Suppressor macrophage treated with lipopolysaccharide for 1 hour (primary cell): ENCODE data around the gene SMYD3.
"Not testable (repeated sequence)": the region's sequence is repeated elsewhere in the genome, so short reads cannot be mapped to it uniquely, and the experiment has no call there.

Experiments used
- DNase-seq, 3 donors: peaks; one replicate each; pipeline ENCODE4 v3.0.0-alpha.2; 2020 to 2022

Gene SMYD3

DNA sequence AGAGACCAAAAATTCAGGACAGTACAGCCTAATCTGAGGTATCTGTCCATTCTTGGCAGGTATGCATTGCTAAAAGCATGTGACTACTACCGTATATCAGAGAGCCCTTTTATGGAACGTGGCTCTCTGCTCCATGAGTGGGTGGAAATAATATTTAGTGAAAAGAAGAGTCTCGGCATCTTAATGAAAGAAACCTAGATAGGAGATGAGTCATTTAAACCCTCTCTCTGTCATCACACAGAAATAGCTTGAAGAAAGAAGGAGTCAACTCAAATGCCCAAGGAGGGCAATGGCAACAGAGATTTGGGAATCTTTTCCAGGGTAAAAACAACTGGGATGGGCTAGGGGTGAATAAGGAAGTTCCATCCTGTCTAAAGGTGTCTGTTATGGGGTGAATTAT, 528.2 kb downstream of the SMYD3 start:
- no peak for DNase-seq

DNA sequence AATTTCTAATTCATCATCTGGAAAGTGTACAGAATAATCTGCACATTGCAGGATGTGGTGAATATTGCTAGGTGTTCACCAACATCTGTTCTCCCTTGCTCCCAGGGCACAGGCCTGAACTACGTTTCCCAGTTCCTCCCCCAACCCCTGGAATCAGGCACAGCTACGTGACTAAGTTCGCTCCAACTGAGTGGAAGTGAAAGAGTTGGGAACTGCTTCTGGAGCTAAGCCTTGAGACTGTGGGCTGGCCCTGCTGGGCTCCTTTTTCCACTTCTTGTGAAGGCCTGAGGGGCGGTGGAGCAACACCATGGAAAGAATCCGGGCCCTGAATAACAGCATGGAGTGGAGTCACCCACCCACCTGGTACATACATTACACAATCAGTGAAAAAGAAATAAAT, 534.6 kb downstream of the SMYD3 start:
- DNase-seq: no peak

DNA sequence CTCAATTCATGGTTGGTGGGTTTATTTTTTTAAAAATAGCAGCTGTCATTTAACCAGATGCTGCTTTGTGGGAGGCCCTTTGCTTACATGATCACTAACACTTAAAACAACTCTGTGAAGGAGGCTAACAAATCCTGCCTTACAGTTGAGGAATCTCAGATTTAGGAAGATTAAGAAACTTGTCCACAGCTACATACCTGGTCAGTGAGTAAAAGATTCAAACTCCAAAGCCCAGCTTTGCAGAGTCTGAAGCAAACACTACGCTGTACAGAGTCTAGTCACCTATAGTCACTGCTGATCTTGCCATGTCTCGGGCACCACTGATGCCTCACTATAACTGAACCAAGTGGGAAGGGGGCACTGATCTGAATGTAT, 535.4 kb downstream of the SMYD3 start:
- no peak for DNase-seq

DNA sequence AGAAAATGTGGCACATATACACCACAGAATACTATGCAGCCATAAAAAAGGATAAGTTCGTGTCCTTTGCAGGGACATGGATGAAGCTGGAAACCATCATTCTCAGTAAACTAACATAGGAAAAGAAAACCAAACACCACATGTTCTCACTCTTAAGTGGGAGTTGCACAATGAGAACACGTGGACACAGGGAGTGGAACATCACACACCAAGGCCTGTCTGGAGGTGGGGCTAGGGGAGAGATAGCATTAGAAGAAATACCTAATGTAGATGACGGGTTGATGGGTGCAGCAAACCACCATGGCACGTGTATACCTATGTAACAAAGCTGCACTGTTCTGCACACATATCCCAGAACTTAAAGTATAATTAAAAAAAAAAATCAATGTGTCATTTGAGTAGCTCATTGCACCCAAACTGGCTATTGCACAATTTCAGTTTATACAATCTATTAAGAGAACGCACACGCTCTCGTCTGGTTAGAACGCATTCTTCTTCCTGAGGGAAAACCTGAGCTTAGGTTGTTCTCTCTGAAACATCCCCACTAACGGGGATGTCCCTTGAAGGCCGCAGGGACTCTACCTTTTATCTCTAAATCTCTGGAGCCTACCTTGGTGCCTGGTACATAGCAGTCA, 535.9 kb downstream of the SMYD3 start:
- DNase-seq: not testable (repeated sequence)

DNA sequence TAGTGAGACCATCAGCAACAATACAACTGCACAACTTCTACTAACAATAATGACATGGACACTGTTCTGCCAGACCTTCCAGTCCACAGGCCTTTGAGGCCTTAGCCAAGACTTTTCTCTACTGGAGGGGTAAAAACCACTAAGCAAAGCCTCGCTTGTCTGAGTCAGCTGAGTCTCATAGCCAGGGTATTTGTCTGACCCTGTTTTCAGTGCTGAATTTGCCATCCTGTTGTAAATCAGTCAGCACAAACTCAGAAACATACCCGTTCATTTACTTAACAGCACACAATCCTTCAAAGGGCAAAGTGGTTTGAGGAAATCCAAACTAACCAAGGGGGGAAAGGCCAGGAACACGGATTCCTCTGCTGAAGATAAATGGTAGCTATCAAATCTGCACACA, 537.8 kb downstream of the SMYD3 start:
- DNase-seq: no peak

DNA sequence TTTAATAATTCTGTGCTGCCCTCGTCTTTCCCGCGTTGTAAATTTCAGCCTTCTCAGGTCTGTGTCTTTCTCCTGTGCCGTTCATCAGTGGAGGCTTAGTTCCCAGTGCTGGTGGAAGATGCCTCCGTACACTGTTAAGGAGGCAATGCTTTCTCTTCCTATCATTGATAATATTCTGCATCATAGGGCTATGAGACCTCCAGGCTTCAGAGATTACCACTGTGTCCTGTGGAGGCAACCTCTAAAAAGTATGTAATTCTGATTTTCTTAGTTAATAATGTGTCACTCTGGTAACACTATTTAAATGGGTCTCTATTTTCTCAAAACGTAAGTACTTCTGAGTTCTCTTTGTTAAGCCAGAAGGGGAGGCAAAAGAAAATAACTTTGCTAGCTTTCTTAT, 538.3 kb downstream of the SMYD3 start:
- no peak for DNase-seq

DNA sequence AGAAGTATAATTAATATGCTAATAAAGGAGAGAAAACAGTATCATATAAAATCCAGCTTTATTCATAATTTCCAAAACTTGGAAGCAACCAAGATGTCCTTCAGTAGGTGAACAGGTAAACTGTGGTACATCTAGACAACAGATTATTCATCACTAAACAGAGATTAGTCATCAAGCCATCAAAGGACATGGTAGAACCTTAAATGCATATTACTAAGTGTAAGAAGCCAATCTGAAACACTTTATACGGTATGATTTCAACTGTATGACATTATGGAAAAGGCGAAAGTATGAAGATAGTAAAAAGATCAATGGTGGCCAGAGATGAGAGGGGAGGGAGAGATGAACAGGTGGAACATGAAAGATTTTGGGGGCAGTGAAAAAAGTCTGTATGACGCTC, 541.7 kb downstream of the SMYD3 start:
- DNase-seq: no peak

DNA sequence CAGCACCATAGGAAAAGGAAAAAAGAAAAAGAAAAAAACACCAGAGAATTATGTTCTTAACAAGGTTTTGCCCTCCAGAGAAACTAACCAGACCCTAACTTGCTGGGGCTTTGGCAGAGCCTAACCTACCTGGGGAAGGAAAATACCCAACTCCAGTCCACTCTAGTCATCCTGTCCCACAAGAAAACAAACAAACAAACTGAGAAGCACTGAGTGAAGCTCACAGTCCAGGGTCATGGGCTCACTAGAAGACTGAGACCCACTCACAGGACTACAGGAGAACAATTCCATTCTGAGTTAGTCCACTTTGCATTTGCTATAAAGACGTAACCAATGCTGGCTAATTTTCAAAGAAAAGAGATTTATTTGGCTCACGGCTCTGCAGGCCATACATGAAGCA, 543.4 kb downstream of the SMYD3 start:
- no peak for DNase-seq

DNA sequence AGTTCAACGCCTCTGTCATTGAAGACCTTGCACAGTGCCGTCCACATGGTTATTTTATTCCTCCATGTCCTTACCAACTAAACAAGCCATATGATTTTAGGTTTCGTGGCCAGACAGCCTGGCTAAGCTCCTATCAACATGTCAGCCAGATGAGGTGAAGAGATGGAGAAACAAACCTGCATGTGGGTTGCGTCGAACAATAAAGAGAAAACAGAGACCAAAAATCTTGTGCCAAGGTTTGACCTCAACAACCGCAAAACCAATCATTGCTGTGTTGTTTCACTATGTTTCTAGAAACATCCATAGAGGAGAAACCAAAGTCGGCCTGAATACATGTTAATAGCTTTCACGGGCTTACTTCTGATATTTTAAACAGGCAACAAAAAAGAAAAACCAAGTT, 544.6 kb downstream of the SMYD3 start:
- no peak for DNase-seq

DNA sequence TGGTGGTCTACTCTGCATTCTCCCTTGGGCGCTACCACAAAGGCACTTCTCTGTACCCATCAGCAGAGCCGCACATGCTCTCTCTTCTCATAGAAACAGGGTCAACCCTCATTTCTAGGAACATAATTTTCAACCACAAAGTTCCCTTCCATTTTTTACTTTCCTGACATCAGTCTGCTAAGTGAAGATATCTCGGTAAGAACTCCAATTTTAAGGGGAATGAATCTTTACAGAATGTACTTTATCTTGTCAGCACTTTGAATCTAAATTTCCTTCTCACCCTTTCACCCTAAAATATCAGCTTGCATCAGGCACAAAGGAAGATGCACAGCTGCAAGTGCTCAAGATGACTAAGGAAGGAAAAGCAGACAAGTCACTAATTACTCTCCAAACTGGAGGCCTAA, 545.9 kb downstream of the SMYD3 start:
- no peak for DNase-seq

DNA sequence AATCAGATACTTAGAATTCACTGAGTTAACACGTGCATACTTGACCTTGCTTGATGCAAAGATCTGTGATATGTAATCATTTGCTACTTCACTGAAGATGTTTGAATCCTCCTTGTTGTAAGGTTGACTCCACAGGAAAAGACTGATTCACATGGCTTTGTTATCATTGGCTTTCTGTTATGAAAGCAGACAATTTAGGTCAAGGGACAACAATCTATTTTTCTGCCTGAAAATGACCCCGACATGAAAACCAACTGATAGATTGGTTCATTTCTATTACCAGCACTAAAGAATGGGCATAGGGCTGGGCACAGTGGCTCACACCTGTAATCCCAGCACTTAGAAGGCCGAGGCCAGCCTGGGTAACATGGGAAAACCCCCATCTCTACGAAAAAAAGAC, 546.9 kb downstream of the SMYD3 start:
- no peak for DNase-seq

DNA sequence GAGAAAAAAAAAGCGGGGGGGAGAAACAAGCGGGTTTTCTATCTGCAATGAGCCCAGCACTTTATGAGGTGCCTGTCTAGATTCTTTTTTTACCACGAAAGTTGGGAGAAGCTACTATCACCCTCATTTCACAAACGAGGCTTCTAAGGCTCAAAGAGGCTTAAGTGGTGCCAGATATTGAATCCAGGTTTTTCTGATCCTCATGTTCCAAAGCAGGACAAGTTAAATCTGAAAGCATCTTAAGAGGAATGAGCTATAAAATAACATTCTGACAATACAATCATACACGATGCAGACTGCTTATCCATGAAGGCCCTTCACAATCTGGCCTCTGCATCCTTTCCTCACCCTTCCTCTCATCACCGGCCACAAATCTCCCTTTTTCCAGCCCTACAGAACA, 549.1 kb downstream of the SMYD3 start:
- no peak for DNase-seq

DNA sequence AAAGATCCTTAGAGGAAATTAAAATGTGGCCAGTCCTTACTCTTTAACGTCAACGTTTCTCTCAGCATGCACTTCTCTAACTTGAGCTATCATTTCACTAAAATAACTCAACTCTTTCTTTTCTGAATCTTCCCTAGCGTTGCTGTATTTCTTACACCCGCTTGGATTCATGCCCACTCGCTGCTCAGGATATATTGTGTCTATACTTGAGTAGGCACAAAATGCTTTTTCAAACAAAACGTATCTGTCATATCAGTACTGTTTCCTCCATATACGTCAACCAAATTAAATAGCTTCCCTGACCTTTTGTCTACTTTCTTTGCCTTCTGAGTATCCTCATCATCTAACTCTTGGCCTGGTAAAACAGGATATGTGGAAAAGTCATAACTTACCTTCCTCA, 549.7 kb downstream of the SMYD3 start:
- no peak for DNase-seq

DNA sequence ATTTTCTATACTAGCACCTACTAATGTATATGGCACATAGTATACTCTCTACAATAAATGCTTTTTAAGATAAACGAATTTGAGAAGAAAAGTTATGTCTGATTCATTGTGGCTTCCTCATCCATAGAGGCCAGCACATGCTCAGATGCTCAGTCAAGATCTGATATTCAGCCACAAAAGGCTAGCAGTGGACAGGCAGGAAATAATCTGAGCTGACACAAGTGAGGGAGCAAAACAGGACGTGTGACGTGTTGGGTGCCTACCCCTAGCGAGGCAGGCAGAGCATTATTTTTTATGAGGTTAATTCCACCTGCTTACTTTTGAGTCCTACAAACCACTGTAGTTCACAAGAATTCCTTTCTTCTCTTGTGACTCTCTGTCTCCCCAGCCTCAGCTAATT, 550.9 kb downstream of the SMYD3 start:
- DNase-seq: peak in 1 of 3 donors; percentile 8

DNA sequence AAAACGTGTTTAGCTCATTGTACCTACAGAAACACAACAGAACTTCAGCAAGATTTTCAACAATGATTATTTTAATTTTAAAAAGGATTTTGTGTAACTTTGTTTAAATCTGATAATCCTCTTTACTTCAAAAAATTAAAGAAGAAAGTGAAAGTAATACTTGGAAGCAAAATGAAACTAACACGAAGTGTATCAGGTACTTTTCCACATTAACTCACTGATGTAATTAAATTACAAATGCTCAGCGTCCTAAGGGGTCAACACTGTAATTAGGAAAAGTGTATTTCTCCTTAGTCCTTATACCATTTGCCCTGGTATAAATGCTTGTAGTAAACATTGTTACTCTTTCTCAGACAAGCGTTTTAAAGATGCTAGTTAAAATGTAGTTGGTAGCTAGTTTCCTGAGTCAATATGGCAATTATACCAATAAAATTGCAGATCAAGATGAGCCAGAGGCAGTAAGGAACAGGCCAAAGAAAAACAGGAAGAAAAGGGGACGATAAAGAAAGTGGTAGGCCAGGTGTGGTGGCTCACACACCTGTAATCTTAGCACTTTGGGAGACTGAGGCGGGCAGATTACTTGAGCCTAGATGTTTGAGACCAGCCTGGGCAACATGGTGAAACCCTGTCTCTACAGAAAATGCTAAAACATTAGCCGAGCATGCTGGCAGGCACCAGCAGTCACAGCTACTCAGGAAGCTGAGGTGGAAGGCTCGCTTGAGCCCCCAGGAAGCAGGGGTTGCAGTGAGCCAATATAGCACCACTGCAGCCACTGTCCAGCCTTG, 553.0 kb downstream of the SMYD3 start:
- DNase-seq: peak in 2 of 3 donors; percentile 26 to 55

DNA sequence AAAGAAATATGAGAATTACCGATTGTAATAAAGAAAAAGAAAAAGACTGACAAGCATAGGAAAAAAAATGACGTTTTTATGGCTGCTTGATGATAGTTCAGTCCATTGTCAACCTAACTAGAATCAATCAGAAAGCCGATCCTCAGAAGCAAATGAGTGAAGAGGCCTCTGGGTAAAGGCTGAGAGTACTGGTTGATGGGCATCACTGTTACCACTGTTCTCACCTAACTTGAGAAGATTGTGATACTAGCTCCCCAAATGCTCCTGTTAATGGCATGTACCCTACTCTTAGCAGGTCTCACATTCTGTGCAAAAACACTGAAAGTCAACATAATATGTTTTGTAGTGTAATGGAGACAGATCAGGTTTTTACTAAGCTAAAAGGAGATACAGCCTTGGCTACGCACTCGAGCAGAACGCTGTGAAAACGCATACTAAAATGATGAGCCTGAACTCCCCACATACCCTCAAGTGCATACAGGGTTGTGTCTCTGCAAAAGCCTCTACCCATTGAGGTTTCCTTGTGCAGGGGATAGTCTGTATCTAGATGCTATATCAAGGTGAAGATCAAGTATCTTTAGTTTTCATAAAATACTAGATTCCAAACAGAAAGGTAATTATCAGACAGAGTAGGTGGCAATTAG, 554.6 kb downstream of the SMYD3 start:
- no peak for DNase-seq

DNA sequence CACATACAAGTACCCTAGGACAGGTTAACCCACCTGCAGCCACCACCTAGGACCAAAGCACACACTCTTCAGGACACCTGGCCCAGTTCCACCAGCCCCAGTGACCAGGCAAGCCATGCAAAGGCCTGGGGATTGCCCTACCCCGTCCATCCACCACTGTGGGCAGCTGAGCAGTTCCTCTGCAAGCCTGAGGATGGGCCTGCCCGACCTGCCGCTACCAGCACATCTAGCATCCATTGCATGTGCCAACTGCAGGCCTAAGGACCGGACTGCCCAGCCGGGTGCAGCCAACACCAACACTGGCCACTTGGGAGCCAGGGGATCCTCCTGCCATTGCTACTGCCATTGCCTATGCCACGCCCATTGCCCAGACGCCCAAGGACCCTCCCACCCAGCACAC, 558.3 kb downstream of the SMYD3 start:
- no peak for DNase-seq

DNA sequence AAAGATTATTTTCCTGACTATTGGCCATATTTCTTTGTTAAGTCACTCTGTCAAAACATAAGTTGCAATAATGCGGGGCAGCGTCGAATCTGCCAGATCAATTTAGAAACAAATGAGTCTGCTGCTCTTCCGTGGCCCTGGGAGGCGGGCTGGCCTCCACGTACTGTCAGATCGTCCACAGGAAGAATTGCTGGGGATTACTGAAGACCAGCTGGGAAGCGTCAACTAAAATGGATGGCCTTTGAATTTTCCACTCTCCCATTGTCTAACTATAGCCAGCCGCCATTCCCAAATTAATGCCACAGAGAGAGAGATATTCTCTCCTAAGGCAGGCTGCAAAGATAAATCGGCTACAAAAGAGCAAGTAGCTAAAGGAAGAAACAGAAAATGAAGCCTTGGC, 560.2 kb downstream of the SMYD3 start:
- no peak for DNase-seq

DNA sequence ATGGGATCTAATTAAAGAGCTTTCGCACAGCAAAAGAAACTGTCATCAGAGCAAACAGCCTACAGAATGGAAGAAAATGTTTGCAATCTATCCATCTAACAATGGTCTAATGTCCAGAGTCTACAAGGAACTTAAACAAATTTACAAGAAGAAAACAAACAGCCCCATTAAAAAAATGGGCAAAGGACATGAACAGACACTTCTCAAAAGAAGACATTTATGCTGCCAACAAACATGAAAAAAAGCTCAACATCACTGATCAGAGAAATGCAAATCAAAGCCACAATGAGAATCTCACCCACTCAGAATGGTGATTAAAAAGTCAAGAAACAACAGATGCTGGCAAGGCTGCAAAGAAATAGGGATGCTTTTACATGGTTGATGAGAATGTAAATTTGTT, 561.9 kb downstream of the SMYD3 start:
- DNase-seq: not testable (repeated sequence)

DNA sequence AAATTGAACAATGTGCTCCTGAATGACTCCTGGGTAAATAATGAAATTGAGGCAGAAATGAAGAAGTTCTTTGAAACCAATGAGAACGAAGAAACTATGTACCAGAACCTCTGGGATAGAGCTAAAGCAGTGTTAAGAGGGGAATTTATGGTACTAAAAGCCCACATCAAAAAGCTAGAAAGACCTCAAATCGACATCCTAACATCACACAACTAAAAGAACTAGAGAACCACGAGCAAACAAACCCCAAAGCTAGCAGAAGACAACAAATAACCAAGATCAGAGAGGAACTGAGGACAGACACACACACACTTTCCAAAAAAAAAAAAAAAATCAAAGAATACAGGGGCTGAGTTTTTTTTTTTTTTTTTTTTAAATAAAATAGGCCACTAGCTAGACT, 564.2 kb downstream of the SMYD3 start:
- no peak for DNase-seq

DNA sequence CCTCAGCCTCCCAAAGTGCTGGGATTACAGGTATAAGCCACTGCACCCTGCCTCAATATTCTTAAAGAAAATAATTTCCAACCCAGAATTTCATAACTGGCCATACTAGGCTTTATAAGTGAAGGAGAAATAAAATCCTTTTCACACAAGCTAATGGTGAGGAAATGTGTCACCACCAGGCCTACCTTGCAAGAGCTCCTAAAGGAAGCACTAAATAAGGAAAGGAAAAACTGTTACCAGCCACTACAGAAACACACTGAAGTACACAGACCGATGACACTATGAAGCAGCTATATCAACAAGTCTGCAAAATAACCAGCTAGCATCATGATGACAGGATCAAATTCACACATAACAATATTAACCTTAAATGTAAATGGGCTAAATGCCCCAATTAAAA, 565.3 kb downstream of the SMYD3 start:
- not testable (repeated sequence) for DNase-seq

DNA sequence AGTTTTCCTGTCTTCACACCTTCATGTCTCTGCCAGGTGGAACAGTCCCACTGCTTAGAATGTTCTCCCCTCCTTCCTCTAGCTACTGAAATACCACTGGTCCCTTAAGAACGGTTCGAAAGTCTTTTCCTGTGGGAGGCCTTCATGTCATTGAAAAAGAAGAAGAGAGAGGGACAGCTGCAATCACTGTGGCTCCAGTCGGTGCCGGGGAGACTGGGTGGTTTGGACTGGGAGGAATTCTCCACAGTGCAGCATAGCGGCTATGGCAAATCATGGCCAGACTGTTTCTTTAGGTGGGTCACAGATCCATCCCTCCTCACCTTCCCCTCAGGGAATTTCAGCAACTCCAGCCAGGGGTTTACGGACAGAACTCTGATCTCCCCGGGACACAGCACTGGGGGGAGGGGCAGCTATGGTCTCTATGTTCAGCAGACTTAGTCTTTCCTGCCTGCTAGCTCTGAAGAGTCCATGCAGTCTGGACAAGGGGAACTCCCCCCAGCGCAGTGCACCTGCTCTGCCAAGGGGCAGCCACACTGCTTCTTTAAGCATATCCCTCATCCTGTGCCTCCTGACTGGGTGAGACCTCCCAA, 567.2 kb downstream of the SMYD3 start:
- DNase-seq: no peak

DNA sequence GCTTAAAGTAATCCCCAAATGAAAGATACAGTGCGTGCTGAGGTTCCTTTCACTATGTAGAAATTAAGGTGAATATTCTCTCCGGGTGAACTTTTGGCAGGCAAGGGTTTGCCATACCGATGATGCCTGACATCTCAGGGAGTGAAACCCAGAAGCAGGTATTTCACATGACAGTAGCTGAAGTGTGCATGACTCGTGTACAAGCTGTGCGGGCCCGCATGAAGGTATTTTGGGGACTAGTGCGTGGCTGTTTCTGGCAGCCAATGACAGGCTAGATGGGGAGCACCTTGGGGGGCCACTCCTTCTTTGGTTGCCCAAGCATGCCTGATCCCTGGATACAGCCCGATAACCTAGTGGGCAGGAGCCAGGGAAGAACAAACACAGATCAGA, 569.0 kb downstream of the SMYD3 start:
- no peak for DNase-seq
